T1000 (cell line): ENCODE results near the gene KRT7.
"Not testable (repeated sequence)": the region's sequence is repeated elsewhere in the genome, so short reads cannot be mapped to it uniquely, and the experiment has no call there.

ENCODE experiments used
- DNase-seq: peaks from one replicate; lab custom pipeline; 2025; ENCODE audit warnings: mixed read lengths; lab: John Stamatoyannopoulos, UW

Gene KRT7

DNA sequence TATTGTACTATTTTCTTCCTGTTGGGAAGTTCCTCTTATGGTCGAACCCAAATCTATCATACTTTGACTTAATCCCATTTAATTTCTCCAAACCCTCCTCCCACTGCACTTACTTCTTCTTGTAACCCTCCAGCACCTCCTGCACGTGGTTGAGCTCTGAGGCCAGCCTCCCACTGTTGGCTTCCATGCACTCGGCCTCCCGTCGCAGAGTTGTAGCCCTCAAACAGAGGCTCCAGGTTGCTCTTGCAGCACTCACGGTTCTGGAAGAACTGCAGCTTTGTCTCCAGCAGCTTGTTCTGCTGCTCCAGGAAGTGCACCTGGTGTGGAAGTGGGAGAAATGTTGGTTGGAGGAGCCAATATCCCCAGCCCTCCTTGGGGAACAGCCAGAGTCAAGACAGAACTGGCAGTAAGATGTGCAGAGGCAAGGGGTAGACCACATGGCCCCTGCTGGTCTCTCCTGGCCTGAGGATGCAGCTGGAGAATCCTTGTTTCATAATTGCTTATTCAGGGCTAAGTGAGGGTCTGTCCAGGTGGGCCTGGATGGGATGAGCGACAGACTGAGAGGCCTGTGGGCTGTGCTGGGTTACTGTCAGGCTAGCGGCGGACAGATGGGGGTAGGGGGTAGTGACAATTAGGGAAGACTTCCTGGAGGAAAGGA is 23.0 kb downstream of the KRT7 start:
- no peak for DNase-seq

DNA sequence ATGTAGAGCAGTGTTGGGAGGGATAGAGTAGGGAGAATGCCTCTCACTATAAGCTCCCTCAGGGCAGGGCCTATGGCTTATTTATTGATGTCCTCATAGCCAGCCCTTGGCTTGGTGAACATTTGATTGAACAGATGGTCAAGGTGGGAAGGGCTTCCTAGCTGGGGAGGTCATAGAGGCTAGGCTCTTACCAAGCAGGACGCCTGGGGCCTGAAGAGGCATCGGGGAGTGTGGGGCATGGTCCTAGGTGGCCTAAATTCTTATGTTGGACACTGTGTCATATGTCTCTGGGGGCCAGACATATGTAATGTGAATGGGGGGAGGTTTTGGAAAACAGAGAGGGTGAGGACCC is 23.5 kb downstream of the KRT7 start:
- DNase-seq: no peak

- DNase-seq: no peak
Measured at GRCh38 chr12:52257074-52257551, 24.1 kb downstream of the KRT7 start.

DNA sequence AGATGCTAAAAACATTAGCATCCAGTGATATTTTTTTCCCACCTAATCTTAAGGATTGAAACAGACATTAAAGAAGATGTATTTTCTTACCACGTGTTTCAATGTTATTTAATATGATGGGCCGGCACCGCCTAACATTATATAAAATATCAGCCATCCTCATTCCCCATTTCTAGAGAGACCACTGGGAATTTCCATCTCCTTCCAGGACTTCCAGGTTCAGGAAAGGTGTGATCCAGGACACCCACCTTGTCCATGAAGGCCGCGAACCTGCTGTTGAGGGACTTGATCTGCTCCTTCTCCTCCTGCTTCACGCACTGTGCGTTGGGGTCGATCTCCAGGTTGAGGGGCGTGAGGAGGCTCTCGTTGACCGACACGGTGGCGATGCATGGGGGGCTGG is 24.9 kb downstream of the KRT7 start:
- not testable (repeated sequence) for DNase-seq

GRCh38 chr12:52258335-52258901 is 25.4 kb downstream of the KRT7 start:
- no peak for DNase-seq

GRCh38 chr12:52259657-52260243 is 26.7 kb downstream of the KRT7 start:
- DNase-seq: no peak

DNA sequence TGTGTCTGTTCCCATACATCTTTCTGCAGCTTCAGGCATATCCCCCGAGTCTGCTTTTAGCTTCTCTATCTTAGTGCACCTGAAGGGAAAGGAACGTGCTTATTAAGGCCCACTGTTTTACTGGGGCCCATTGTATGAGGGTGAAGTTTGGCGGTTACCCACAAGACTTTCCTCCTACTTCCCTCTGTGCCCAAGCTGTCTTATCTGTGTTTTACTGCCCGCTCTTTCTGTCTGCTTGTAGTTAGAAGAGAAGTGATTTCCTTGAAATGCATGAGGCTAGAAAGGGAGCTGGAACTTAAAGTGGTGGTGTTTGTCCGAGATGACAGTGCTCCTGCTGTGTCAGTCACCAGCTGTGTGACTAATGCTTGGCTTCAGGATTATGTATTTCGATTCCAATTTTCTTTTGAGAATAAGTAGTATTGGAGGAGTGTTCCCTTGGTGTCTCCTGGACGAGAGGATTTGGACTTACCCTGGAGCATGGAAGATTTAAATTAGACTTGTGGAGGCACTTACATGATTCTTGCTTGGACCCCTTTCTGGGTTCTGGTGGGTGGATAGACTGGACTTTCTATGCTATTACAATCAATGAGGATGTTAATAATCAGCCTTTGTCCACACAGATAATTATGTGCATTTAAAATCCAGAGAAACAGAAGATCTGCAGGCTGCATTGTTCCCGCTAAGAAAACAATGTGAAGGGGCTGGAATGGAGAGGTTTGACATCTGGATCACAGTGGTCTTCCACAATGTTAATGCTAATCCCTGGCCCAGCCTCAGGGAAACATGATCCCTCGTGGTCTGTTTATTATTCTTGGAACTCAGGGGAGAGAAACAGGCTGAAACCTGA is 27.5 kb downstream of the KRT7 start:
- DNase-seq: no peak

DNA sequence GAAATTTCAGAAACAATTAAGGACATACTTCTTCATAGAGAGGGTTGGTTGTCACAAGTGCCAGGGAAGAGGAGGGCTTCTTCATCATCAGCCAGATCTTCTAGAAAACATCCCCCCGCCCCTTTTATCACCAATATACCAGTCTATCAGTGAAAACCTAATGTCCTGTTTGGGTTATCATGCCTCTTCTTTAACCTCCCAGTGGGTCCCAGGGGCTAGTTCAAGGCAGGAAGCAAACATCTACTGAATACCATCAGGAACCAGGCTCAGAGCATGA is 28.1 kb downstream of the KRT7 start:
- DNase-seq: no peak

DNA sequence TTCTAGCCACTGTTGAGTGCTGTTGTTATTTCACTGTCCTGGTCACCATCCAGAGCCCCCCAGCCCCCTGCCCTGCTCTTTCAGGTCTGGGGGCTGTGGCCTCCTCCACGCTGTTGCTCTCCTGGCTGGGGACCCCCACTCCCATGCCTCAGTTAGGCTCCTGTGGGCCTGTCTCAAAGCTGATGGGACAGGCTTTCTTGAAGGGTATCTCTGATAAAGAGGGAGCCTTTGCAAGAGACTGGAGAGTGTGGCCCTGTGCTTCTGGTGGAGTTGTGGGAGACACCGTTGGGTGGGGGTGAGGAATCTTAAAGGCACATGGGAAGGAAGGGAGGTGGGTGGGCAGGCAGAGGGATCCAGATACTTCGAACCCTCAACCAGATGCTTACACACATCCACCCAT is 29.2 kb downstream of the KRT7 start:
- DNase-seq: no peak

- no peak for DNase-seq
Measured at GRCh38 chr12:52263761-52264434, 30.9 kb downstream of the KRT7 start.

DNA sequence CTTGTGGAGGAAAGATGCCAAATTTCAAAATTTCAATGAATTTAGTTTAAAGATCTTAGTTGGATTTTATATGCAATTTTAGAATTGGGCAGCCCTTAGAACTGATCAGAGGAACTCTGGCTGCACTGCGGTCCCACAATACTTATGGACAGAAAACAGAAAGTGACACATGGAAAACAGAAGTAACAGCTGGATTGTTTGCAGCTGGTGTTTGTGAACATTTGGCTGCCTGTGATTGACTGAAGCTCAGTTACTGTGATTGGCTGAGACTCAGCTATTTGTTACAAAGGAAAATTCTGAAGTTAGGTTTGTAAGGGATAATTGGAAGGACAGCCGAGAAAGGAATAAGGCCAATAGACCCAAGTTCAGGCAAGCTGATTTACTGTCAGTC is 31.4 kb downstream of the KRT7 start:
- no peak for DNase-seq

DNA sequence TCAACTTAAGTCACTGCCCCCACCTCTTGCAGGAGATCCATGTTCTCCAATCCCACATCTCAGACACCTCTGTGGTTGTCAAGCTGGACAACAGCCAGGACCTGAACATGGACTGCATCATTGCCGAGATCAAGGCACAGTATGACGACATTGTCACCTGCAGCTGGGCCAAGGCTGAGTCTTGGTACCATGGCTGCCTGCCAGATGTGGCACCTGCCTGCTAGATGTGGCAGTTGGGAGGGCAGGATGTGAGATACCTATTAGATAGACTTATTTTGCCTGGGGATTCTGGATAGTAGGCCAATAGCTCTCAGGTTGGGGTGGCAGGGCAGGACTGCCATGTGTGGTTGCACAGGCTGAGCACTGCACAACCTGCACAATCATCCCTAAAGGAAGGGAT is 33.5 kb downstream of the KRT7 start:
- DNase-seq: no peak

- DNase-seq: no peak
Measured at GRCh38 chr12:52267266-52267665, 34.2 kb downstream of the KRT7 start.

- no peak for DNase-seq
Measured at GRCh38 chr12:52267699-52268098, 34.7 kb downstream of the KRT7 start.

GRCh38 chr12:52268212-52268611 is 35.2 kb downstream of the KRT7 start:
- DNase-seq: no peak

- no peak for DNase-seq
Measured at GRCh38 chr12:52270541-52271070, 37.6 kb downstream of the KRT7 start.

- no peak for DNase-seq
Measured at GRCh38 chr12:52271158-52271557, 38.1 kb downstream of the KRT7 start.

DNA sequence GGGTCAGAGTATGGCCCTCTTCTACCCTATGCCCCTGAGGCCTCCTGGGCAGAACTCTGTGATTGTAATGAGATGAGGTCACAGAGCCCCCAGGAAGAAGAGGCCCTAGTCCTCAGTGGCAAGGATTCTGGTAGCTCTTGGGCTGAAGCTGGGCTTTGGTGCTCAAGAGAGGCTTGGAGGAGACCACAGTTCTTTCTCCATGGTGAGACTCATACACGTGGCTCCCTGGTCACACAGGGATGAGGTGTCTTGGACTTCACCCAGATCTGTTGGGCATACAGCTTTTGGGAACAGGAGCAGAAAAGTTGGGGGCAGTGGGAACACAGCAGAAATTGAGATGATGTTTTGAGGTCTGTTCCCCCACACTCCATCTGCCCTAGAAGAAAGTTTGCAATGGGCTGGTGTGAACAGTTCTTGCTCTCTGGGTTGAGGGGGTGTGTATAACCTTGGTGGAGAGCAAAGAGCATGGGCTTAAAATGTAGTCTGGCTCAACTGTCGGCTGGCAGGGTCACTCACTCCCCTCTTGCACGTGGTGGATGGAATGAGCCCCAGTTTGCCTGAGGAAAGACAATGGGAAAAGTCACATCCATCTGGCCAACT is 41.6 kb downstream of the KRT7 start, which contains the start of gene KRT86:
KRT86 (plus strand) TSS at position 125 of the 600 bp plus-strand sequence. CDS start 27,272 bp downstream, outside the sequence.
- no peak for DNase-seq

GRCh38 chr12:52275686-52276085 is 42.6 kb downstream of the KRT7 start:
- DNase-seq: no peak

- no peak for DNase-seq
Measured at GRCh38 chr12:52277486-52278245, 44.6 kb downstream of the KRT7 start.
